Lower leg skin (tissue), 3 donors: ENCODE results near the gene CYBA.

Experiments used
- POLR2A ChIP-seq, 2 donors: fragments of 450-650 bp; IDR thresholded peaks; one replicate each; pipeline ENCODE4 v1.6.1; 2016 to 2017; ENCODE audit warnings: antibody characterized with exemption in 2 of 2, mild to moderate bottlenecking in 1 of 2, moderate library complexity in 1 of 2
- TF ChIP-seq, protein P1 (sequence below), 3 donors: fragments of 450-650 bp; IDR thresholded peaks; one replicate each; pipeline ENCODE4 v1.5.1; 2016; ENCODE audit warnings: antibody characterized with exemption in 3 of 3, mild to moderate bottlenecking in 3 of 3, moderate library complexity in 2 of 3

DNA sequence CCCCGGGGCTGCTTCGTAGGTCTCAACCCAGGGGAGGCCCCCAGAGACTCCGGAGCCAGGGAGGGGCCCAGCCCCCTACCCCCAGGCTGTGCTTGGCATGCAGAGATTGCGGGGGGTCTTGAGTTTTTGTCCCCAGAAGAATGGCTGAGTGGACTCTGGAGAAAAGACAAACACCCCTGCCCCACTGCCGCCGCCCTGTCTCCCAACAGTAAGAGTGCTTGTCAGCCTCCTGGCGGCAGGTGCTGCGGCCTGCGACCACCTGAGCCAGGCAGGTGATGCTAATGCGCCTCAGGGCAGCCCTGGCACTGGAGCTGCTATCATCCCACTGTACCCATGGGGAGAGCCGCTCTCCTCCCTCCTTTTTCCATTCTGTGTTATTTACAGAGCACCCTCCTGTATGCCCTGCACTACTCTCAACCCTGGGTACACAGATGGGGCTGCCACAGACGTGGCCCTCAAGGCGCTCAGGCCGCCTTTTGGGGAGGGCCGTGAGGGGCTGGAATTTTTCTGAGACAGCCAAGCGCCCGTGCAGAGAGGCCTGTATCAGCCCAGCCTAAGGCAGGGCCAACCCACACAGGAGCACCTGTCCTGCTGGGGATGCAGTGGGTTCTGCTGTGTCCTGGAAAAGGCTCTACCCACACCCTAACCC, 15.1 kb downstream of the CYBA start:
- TF ChIP-seq, protein P1, sequence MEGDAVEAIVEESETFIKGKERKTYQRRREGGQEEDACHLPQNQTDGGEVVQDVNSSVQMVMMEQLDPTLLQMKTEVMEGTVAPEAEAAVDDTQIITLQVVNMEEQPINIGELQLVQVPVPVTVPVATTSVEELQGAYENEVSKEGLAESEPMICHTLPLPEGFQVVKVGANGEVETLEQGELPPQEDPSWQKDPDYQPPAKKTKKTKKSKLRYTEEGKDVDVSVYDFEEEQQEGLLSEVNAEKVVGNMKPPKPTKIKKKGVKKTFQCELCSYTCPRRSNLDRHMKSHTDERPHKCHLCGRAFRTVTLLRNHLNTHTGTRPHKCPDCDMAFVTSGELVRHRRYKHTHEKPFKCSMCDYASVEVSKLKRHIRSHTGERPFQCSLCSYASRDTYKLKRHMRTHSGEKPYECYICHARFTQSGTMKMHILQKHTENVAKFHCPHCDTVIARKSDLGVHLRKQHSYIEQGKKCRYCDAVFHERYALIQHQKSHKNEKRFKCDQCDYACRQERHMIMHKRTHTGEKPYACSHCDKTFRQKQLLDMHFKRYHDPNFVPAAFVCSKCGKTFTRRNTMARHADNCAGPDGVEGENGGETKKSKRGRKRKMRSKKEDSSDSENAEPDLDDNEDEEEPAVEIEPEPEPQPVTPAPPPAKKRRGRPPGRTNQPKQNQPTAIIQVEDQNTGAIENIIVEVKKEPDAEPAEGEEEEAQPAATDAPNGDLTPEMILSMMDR (IDR thresholded peaks at IDR 0.05): no peak
- TF ChIP-seq POLR2A (IDR thresholded peaks at IDR 0.05): no peak
